Osteoblast (primary cell): ENCODE data around the gene NLRP12. TPM values are rescaled to one million over a fixed set of nuclear protein-coding genes. Genes with fewer than 3 reads are reported as not detected.
"Not testable (repeated sequence)": the region's sequence is repeated elsewhere in the genome, so short reads cannot be mapped to it uniquely, and the experiment has no call there.

Experiments used
- DNase-seq: peaks from one replicate; pipeline ENCODE4 v3.0.0; 2011; ENCODE audit warnings: low spot score, mixed read lengths; ENCODE audit not compliant: insufficient read length; ENCODE audit errors: missing footprints
- H2AFZ ChIP-seq: 2 replicates; pipeline ENCODE4 v1.6.0; 2011; ENCODE audit warnings: mild to moderate bottlenecking, low read length
- H3K27ac ChIP-seq: 2 replicates; pipeline ENCODE4 v1.5.1; 2011; ENCODE audit warnings: mild to moderate bottlenecking, low read depth, low read length, moderate library complexity
- H3K27me3 ChIP-seq: 2 replicates; pipeline ENCODE4 v1.6.0; 2012; ENCODE audit warnings: mild to moderate bottlenecking, control low read depth, inconsistent platforms, low read length, moderate library complexity; ENCODE audit not compliant: insufficient read depth
- H3K36me3 ChIP-seq: 2 replicates; pipeline ENCODE4 v1.5.1; 2011; ENCODE audit warnings: mild to moderate bottlenecking, low read length, control low read depth, moderate library complexity; ENCODE audit not compliant: insufficient read depth
- H3K4me1 ChIP-seq: 2 replicates; pipeline ENCODE4 v1.5.1; 2011; ENCODE audit warnings: mild to moderate bottlenecking, low read length, control low read depth, moderate library complexity; ENCODE audit not compliant: insufficient read depth
- H3K4me2 ChIP-seq: 2 replicates; pipeline ENCODE4 v1.6.0; 2011; ENCODE audit warnings: mild to moderate bottlenecking, low read length; ENCODE audit not compliant: insufficient read depth
- H3K4me3 ChIP-seq: fragments of 200-600 bp; sonication (generic); 3 replicates; pipeline ENCODE4 v1.5.1; 2012; ENCODE audit warnings: mild to moderate bottlenecking, low read length, inconsistent platforms; ENCODE audit not compliant: insufficient read depth
- H3K79me2 ChIP-seq: 2 replicates; pipeline ENCODE4 v1.6.0; 2012; ENCODE audit warnings: mild to moderate bottlenecking, low read length, control low read depth, inconsistent platforms; ENCODE audit not compliant: insufficient read depth
- H3K9me3 ChIP-seq: 2 replicates; pipeline ENCODE4 v1.5.1; 2011; ENCODE audit warnings: low read depth, low read length, control low read depth
- H4K20me1 ChIP-seq: 2 replicates; pipeline ENCODE4 v1.6.0; 2012; ENCODE audit warnings: mild to moderate bottlenecking, low read length, control low read depth; ENCODE audit not compliant: insufficient read depth
- total RNA-seq: library from RNA; depleted of rRNA; stranded (reverse); fragments of >200 nt; gene quantifications from 2 replicates; pipeline ENCODE4 v1.2.3, GENCODE V29; 2012
- TF ChIP-seq, protein P1 (sequence below): IDR thresholded peaks from 2 replicates; pipeline ENCODE4 v1.5.1; 2011; ENCODE audit warnings: mild to moderate bottlenecking, low read depth, low read length, moderate library complexity; ENCODE audit errors: extremely low read depth

Gene NLRP12
- under 0.01 TPM in 1 of 2 replicates, not detected in the other for total RNA-seq

DNA sequence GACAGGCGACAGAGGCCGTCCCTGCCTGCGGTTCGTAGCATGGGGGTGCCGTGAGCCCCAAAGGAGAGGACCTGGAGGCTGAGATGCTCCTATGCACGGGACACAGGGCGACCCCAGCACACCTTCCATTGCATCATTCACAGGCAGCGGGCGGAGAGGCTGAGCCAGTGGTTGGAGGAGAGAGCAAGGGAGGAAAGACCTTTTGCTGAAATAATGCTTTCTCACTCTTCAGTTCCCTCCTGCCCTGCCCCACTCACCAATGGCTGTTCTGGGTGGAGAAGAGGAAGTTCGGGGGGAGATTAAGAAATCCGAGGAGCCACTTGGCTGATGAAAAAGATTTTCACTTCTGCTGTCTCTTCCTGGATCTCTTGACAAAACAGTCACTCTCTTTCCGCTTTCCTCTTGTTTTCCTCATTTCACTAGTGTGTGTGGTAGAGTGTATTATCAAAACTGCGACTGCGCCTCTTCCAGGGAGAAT, at the start of gene NLRP12:
Gene NLRP12, minus strand, starts transcription at position 181 of the 478 bp plus-strand sequence. Its CDS starts 140 bp downstream, at position 41.
- DNase-seq: no peak
- H3K27me3 ChIP-seq: peaks cover 3% of the 10 kb centered on the region
- H2AFZ ChIP-seq: no peak within 1 kb of the TSS
- H3K27ac ChIP-seq: no peak within 1 kb of the TSS
- no peak within 1 kb of the TSS for H3K4me3 ChIP-seq
- H3K9me3 ChIP-seq: no peaks in the 10 kb centered on the region
- H4K20me1 ChIP-seq: no peaks in the 10 kb centered on the region
- no peaks in the 10 kb centered on the region for H3K4me1 ChIP-seq
- H3K36me3 ChIP-seq: no peaks in the 10 kb centered on the region
- no peaks in the 10 kb centered on the region for H3K79me2 ChIP-seq
- no peak within 1 kb of the TSS for H3K4me2 ChIP-seq
- TF ChIP-seq, protein P1, sequence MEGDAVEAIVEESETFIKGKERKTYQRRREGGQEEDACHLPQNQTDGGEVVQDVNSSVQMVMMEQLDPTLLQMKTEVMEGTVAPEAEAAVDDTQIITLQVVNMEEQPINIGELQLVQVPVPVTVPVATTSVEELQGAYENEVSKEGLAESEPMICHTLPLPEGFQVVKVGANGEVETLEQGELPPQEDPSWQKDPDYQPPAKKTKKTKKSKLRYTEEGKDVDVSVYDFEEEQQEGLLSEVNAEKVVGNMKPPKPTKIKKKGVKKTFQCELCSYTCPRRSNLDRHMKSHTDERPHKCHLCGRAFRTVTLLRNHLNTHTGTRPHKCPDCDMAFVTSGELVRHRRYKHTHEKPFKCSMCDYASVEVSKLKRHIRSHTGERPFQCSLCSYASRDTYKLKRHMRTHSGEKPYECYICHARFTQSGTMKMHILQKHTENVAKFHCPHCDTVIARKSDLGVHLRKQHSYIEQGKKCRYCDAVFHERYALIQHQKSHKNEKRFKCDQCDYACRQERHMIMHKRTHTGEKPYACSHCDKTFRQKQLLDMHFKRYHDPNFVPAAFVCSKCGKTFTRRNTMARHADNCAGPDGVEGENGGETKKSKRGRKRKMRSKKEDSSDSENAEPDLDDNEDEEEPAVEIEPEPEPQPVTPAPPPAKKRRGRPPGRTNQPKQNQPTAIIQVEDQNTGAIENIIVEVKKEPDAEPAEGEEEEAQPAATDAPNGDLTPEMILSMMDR: no peak

DNA sequence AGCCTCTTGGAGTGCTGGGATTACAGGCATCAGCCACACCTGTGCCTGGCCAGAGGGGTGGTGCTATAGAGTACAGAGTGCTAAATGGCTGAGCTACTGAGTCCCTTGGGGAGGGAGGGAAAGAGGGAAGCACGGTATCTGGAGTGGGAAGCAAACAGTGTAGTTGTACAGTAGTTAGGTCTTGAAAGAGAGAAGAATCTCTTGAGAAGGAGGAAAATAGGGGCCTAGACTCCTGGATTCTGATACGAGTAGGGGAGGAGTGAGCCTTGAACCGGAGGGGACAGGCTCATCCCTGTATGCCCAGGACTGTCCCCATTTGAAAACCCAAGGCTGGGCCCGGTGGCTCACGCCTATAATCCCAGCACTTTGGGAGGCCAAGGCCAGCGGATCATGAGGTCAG, 48.6 kb upstream of the NLRP12 start:
- Histone ChIP-seq H4K20me1 (peaks cover 30% of the 10 kb centered on the region), H2AFZ (no peak overlapping the region), H3K36me3 (peaks cover 41% of the 10 kb centered on the region), H3K4me3 (no peak overlapping the region), H3K4me1 (no peaks in the 10 kb centered on the region), H3K4me2 (no peak overlapping the region), H3K27me3 (no peaks in the 10 kb centered on the region), H3K79me2 (peaks cover 28% of the 10 kb centered on the region), H3K27ac (no peak overlapping the region), H3K9me3 (no peaks in the 10 kb centered on the region)
- DNase-seq: peak; percentile 77
- TF ChIP-seq, protein P1: no peak

GRCh38 chr19:53871454-53871853, 47.3 kb upstream of the NLRP12 start:
- TF ChIP-seq, protein P1: no peak
- Histone ChIP-seq H3K36me3 (peaks cover 39% of the 10 kb centered on the region), H3K27ac (no peak overlapping the region), H3K4me3 (no peak overlapping the region), H3K27me3 (no peaks in the 10 kb centered on the region), H3K79me2 (peaks cover 32% of the 10 kb centered on the region), H3K4me1 (peaks cover 8% of the 10 kb centered on the region), H3K9me3 (no peaks in the 10 kb centered on the region), H4K20me1 (peaks cover 30% of the 10 kb centered on the region), H3K4me2 (no peak overlapping the region), H2AFZ (no peak overlapping the region)
- peak; percentile 77 for DNase-seq

- Histone ChIP-seq H2AFZ (no peak overlapping the region), H3K79me2 (peaks cover 32% of the 10 kb centered on the region), H3K4me3 (peak overlapping the region; percentile 39), H3K4me2 (peak overlapping the region; percentile 43), H3K4me1 (peaks cover 15% of the 10 kb centered on the region), H3K36me3 (peaks cover 29% of the 10 kb centered on the region), H4K20me1 (peaks cover 27% of the 10 kb centered on the region), H3K27ac (peak overlapping the region; percentile 28), H3K27me3 (no peaks in the 10 kb centered on the region), H3K9me3 (no peaks in the 10 kb centered on the region)
- DNase-seq: peak; percentile 65
- TF ChIP-seq, protein P1: no peak
These were observed 46.4 kb upstream of the NLRP12 start for GRCh38 chr19:53870485-53870844.

GRCh38 chr19:53869805-53870484, 45.8 kb upstream of the NLRP12 start:
- H2AFZ ChIP-seq, DNase-seq, H3K27me3 ChIP-seq, H3K9me3 ChIP-seq: not testable (repeated sequence)
- peaks cover 15% of the 10 kb centered on the region for H3K4me1 ChIP-seq
- peaks cover 25% of the 10 kb centered on the region for H3K36me3 ChIP-seq
- peaks cover 32% of the 10 kb centered on the region for H3K79me2 ChIP-seq
- peak overlapping the region; percentile 84 for H3K4me3 ChIP-seq
- peak overlapping the region; percentile 88 for H3K27ac ChIP-seq
- peak overlapping the region; percentile 91 for H3K4me2 ChIP-seq
- H4K20me1 ChIP-seq: peaks cover 27% of the 10 kb centered on the region
